Measurements from ENCODE around the gene HAVCR2.
"Not testable (repeated sequence)": the region's sequence is repeated elsewhere in the genome, so short reads cannot be mapped to it uniquely, and the experiment has no call there.

Gene HAVCR2

GRCh38 chr5:157050050-157050449 lies 58.8 kb downstream of the HAVCR2 start:
- DNase-seq (ENCODE audit: low read depth, low spot score), result no peak
- H3K4me3 ChIP-seq (ENCODE audit: low read depth, low read length), result no peak overlapping the region
- no peak for TF ChIP-seq CTCF (IDR thresholded peaks at IDR 0.05; ENCODE audit: low read depth, low read length)
- in situ Hi-C loops (cut with HindIII; ENCODE audit: low sequenced_read_pairs), result no loop called here

DNA sequence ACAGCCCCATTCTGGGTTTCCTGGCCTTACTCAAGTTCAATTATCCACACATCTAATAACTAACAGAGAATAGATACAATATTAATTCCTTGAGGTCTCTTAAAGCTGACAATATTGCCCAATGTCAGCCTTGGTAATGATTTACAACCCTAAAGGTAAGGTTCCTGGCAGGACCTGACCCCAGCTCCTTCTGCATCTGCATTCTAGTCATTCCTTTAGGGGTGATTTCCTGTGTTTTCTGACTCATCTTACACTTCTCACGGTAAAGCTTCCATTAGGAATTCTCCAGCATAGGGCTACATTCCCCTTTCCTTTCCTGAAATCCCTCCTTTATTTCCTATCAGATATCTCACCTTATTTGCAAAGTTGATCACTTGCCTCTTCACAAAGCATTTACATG lies 59.2 kb downstream of the HAVCR2 start:
- in situ Hi-C loops (cut with HindIII; ENCODE audit: low sequenced_read_pairs), result no loop called here
- TF ChIP-seq CTCF (IDR thresholded peaks at IDR 0.05; ENCODE audit: low read depth, low read length), result no peak
- H3K4me3 ChIP-seq (ENCODE audit: low read depth, low read length), result no peak overlapping the region
- no peak for DNase-seq (ENCODE audit: low read depth, low spot score)

GRCh38 chr5:157047898-157048297 lies 60.9 kb downstream of the HAVCR2 start:
- no peak overlapping the region for H3K4me3 ChIP-seq (ENCODE audit: low read depth, low read length)
- in situ Hi-C loops (cut with HindIII; ENCODE audit: low sequenced_read_pairs), result no loop called here
- no peak for DNase-seq (ENCODE audit: low read depth, low spot score)
- TF ChIP-seq CTCF (IDR thresholded peaks at IDR 0.05; ENCODE audit: low read depth, low read length), result no peak

- in situ Hi-C loops (cut with HindIII; ENCODE audit: low sequenced_read_pairs); H3K4me3 ChIP-seq (ENCODE audit: low read depth, low read length); DNase-seq (ENCODE audit: low read depth, low spot score): not testable (repeated sequence)
Observed at GRCh38 chr5:157047016-157047415, 61.8 kb downstream of the HAVCR2 start.

DNA sequence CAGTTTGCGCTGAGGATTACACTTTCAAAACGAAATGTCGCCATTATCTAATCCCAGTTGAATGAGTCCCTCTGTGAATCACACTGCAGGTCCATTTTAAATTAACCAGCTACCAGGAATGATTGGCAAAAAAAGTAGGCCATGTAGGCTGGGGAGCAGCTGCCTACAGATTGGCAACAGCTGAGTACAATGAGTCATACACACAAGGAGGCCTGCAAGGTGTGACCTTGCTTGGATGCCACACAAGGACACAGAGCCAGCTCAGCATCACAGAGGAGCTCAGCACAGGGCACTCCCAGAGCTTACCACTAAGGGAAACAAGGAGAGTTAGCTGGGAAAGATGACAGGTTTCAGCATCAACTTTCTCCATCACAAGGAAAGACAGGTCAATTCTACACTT lies 62.8 kb downstream of the HAVCR2 start:
- in situ Hi-C loops (cut with HindIII; ENCODE audit: low sequenced_read_pairs), result no loop called here

DNA sequence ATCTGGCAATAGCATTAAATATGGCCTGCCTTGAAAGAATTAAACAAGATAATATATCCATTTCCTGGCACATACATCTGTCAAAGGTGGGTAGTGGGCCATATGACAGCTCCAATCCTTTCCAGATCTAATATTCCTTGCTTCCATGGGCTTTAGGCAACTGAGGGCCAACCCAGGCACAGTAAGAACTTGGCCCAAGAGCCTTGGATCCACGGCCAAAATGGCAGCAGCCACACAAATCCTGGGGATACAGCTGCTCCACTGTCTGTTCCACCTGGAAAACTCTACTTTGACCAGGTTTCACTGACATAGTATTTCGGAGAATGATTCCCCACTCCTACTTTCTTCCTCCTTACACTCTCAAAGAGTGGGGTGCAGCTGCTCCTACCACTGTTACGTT lies 63.2 kb downstream of the HAVCR2 start:
- no peak for DNase-seq (ENCODE audit: low read depth, low spot score)
- no peak for TF ChIP-seq CTCF (IDR thresholded peaks at IDR 0.05; ENCODE audit: low read depth, low read length)
- in situ Hi-C loops (cut with HindIII; ENCODE audit: low sequenced_read_pairs), result no loop called here
- H3K4me3 ChIP-seq (ENCODE audit: low read depth, low read length), result no peak overlapping the region

More for the DNA sequence above, 62.8 kb downstream of the HAVCR2 start:
- no peak for TF ChIP-seq CTCF (IDR thresholded peaks at IDR 0.05; ENCODE audit: low read depth, low read length)
- H3K4me3 ChIP-seq (ENCODE audit: low read depth, low read length), result no peak overlapping the region
- no peak for DNase-seq (ENCODE audit: low read depth, low spot score)

DNA sequence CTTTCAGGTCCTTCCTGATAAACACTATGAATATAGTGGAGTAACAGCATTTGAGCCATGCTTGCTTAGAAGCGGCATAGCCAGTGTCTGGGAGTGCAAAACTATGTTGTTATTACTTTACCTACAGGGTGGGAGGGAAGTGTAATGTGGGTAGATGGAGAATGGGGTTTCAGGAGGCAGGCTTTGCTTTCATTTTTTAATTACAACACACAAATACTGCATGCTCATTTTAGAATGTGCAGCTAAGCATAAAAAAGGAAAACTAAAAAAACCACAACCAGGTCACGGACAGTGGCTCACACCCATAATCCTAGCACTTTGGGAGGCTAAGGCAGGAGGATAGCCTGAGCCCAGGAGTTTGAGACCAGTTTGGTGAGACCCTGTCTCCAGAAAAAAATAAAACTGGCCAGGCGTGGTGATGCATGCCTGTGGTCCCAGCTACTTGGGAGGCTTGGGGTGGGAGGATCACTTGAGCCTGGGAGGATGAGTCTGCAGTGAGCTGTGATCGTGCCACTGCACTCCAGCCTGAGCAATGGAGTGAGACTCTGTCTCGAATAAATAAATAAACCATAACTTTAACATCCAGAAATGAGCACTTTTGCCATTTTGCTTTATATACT lies 70.2 kb downstream of the HAVCR2 start:
- TF ChIP-seq CTCF (IDR thresholded peaks at IDR 0.05; ENCODE audit: low read depth, low read length), result no peak
- DNase-seq (ENCODE audit: low read depth, low spot score), result no peak
- in situ Hi-C loops (cut with HindIII; ENCODE audit: low sequenced_read_pairs), result no loop called here
- H3K4me3 ChIP-seq (ENCODE audit: low read depth, low read length), result no peak overlapping the region

Measured in astrocyte of the spinal cord (primary cell).